Measurements from ENCODE around the gene EGF.

Gene EGF

GRCh38 chr4:109912706-109913595 lies at the start of gene EGF:
EGF (plus strand) TSS chr4:109912883; CDS start chr4:109913336, 453 bp downstream.
- no peak within 1 kb of the TSS for H3K27ac ChIP-seq

GRCh38 chr4:109864134-109864533 lies 48.5 kb upstream of the EGF start:
- H3K9me3 ChIP-seq = no peaks in the 10 kb centered on the region
- no peak for TF ChIP-seq CTCF (IDR thresholded peaks at IDR 0.05)
- no peak overlapping the region for H3K27ac ChIP-seq

More at GRCh38 chr4:109912706-109913595, at the start of gene EGF:
- Histone ChIP-seq H3K9me3 (no peaks in the 10 kb centered on the region), H3K4me1 (ENCODE audit: control insufficient read depth in 1 of 2, insufficient read depth in 1 of 2, low read depth in 1 of 2, low read length in 1 of 2) (no peaks in the 10 kb centered on the region), H3K4me3 (ENCODE audit: low read depth in 1 of 2, low read length in 1 of 2) (no peak within 1 kb of the TSS), H3K27me3 (no peaks in the 10 kb centered on the region), H3K36me3 (no peaks in the 10 kb centered on the region)
- no peak for TF ChIP-seq CTCF (IDR thresholded peaks at IDR 0.05)

GRCh38 chr4:109870061-109870460 lies 42.6 kb upstream of the EGF start:
- Histone ChIP-seq H3K27ac (no peak overlapping the region), H3K27me3 (no peaks in the 10 kb centered on the region), H3K36me3 (no peaks in the 10 kb centered on the region), H3K4me3 (ENCODE audit: low read depth in 1 of 2, low read length in 1 of 2) (no peak overlapping the region), H3K4me1 (ENCODE audit: control insufficient read depth in 1 of 2, insufficient read depth in 1 of 2, low read depth in 1 of 2, low read length in 1 of 2) (no peaks in the 10 kb centered on the region), H3K9me3 (no peaks in the 10 kb centered on the region)
- TF ChIP-seq CTCF (IDR thresholded peaks at IDR 0.05) = no peak

More at GRCh38 chr4:109864134-109864533, 48.5 kb upstream of the EGF start:
- no peak overlapping the region for H3K4me3 ChIP-seq (ENCODE audit: low read depth in 1 of 2, low read length in 1 of 2)
- no peaks in the 10 kb centered on the region for H3K4me1 ChIP-seq (ENCODE audit: control insufficient read depth in 1 of 2, insufficient read depth in 1 of 2, low read depth in 1 of 2, low read length in 1 of 2)
- H3K27me3 ChIP-seq = no peaks in the 10 kb centered on the region
- H3K36me3 ChIP-seq = no peaks in the 10 kb centered on the region

GRCh38 chr4:109872065-109872464 lies 40.6 kb upstream of the EGF start:
- no peaks in the 10 kb centered on the region for H3K36me3 ChIP-seq
- H3K9me3 ChIP-seq = no peaks in the 10 kb centered on the region
- H3K27ac ChIP-seq = no peak overlapping the region
- no peaks in the 10 kb centered on the region for H3K4me1 ChIP-seq (ENCODE audit: control insufficient read depth in 1 of 2, insufficient read depth in 1 of 2, low read depth in 1 of 2, low read length in 1 of 2)
- no peak for TF ChIP-seq CTCF (IDR thresholded peaks at IDR 0.05)
- no peaks in the 10 kb centered on the region for H3K27me3 ChIP-seq
- no peak overlapping the region for H3K4me3 ChIP-seq (ENCODE audit: low read depth in 1 of 2, low read length in 1 of 2)

- Histone ChIP-seq H3K4me1 (ENCODE audit: control insufficient read depth in 1 of 2, insufficient read depth in 1 of 2, low read depth in 1 of 2, low read length in 1 of 2) (no peaks in the 10 kb centered on the region), H3K27me3 (no peaks in the 10 kb centered on the region), H3K27ac (no peak overlapping the region), H3K9me3 (no peaks in the 10 kb centered on the region), H3K4me3 (ENCODE audit: low read depth in 1 of 2, low read length in 1 of 2) (no peak overlapping the region), H3K36me3 (no peaks in the 10 kb centered on the region)
- no peak for TF ChIP-seq CTCF (IDR thresholded peaks at IDR 0.05)
Observed at GRCh38 chr4:109872950-109873656, 39.6 kb upstream of the EGF start.

All from neutrophil (primary cell).